ENCODE measurements around the gene FZD4. TPM values are rescaled to one million over a fixed set of nuclear protein-coding genes. Genes with fewer than 3 reads are reported as not detected.
"Not testable (repeated sequence)": the region's sequence is repeated elsewhere in the genome, so short reads cannot be mapped to it uniquely, and the experiment has no call there.

Gene FZD4
- total RNA-seq, 2 donors from 2014 or later, result 0.31 to 0.56 TPM

DNA sequence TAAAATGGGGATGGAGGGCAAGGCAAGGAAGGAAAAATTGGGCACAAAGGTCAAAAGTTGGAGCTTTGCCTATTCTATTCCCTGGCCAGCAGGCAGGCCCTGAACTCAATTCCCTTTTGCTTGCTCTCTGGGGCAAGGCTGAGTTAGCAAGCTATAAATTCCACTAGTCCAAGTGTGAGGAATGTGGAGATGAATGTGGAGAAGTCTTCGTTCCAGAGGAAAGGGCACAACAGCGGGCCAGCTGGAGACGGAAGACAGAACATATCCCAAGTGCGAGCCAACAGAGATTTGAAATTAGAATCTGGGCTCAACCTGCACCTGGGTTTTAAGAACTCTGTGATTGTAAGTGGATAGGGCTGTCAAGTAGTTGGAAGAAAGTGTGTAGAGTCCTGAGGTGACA, 29.5 kb upstream of the FZD4 start:
- no peaks in the 10 kb centered on the region for H3K27me3 Mint-ChIP-seq (ENCODE audit: low read depth)
- H3K4me1 Mint-ChIP-seq (ENCODE audit: low read depth), result no peaks in the 10 kb centered on the region
- no peaks in the 10 kb centered on the region for H3K36me3 Mint-ChIP-seq (ENCODE audit: insufficient read depth in 2 of 2)
- no peak overlapping the region for H3K27ac Mint-ChIP-seq
- H3K9me3 Mint-ChIP-seq, result no peaks in the 10 kb centered on the region
- DNase-seq, result no peak
- no peak for ATAC-seq (replicated peaks in 1 of 2)
- no peak overlapping the region for H3K4me3 Mint-ChIP-seq

DNA sequence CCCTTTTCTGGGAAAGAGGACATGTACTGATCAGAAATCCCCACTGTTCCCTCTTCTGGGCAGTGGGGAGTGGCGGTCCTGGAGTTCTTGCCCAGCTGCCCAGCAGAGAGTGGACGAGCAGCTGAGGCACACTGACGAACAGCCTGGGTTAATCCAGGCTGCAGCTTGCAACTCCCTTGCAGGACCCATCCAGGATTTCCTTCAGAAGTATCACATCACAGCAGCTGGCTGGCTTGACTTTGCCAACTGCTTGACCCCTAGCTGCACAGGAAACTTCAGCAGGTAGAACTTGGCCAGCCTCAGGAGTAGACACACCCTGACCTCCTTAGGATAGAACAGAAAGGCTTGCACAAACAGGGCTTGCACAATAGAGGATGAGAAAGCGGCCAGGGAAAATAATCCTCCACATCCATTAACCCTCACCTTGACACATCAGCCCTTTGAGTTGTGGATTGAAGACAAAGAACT, 27.9 kb upstream of the FZD4 start:
- H3K27me3 Mint-ChIP-seq (ENCODE audit: low read depth), result no peaks in the 10 kb centered on the region
- no peak for ATAC-seq (replicated peaks in 1 of 2)

GRCh38 chr11:86981777-86982540, 26.8 kb upstream of the FZD4 start:
- DNase-seq, result no peak
- H3K4me3 Mint-ChIP-seq, result no peak overlapping the region
- H3K4me1 Mint-ChIP-seq (ENCODE audit: low read depth), result no peaks in the 10 kb centered on the region
- H3K27ac Mint-ChIP-seq, result no peak overlapping the region
- no peaks in the 10 kb centered on the region for H3K27me3 Mint-ChIP-seq (ENCODE audit: low read depth)
- H3K9me3 Mint-ChIP-seq, result no peaks in the 10 kb centered on the region
- no peak for ATAC-seq (replicated peaks in 1 of 2)
- H3K36me3 Mint-ChIP-seq (ENCODE audit: insufficient read depth in 2 of 2), result no peaks in the 10 kb centered on the region

More for the DNA sequence above, 27.9 kb upstream of the FZD4 start:
- Mint-ChIP-seq H3K27ac (no peak overlapping the region), H3K4me1 (ENCODE audit: low read depth) (no peaks in the 10 kb centered on the region), H3K9me3 (no peaks in the 10 kb centered on the region), H3K4me3 (no peak overlapping the region), H3K36me3 (ENCODE audit: insufficient read depth in 2 of 2) (no peaks in the 10 kb centered on the region)
- no peak for DNase-seq

GRCh38 chr11:86980086-86980796, 25.0 kb upstream of the FZD4 start:
- DNase-seq, result no peak
- ATAC-seq (replicated peaks in 1 of 2), result no peak
- Mint-ChIP-seq H3K4me3 (no peak overlapping the region), H3K27ac (no peak overlapping the region), H3K36me3 (ENCODE audit: insufficient read depth in 2 of 2) (no peaks in the 10 kb centered on the region), H3K9me3 (no peaks in the 10 kb centered on the region), H3K27me3 (ENCODE audit: low read depth) (no peaks in the 10 kb centered on the region), H3K4me1 (ENCODE audit: low read depth) (no peaks in the 10 kb centered on the region)

DNA sequence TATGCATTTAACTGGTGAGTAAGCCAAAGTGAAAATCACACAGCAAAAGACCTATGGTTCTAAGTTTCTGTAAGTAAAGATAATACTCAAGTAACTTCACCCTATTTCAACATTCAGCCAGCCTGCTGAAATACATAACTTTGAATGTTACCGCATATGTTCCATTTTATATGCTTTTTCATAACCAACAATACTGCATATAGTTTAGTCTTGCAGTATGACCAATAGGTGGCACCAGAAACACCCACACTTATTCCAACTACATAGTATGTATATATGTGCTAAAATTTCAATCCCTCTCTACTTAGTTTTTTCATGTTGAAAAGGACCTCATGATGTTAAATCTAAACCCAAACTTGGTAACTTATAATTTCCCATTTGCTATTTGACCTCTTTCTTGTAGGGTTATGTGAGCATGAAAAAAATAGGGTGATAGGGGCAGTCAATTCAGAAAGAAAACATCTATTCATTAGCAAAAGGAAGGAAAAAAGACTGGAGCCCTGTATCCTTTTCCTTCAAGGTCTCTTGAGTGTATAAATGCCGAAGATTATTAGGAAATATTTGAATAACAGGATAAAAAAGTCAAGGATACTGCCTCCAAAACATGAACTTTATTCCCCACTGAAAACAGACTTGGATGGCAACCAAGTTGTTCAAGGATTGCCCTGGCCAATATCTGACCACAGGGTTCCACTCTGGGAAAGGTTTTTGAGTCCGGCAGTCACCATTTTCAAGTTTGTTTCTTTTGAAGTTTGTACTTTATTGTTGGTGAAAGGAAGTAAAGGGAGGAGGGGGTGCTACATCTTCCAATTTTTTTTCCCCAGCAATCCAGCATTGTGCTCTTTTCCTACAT, 23.8 kb upstream of the FZD4 start:
- peak; percentile 70 to 75 for ATAC-seq (replicated peaks in 1 of 2)
- H3K4me1 Mint-ChIP-seq (ENCODE audit: low read depth), result no peaks in the 10 kb centered on the region
- H3K27ac Mint-ChIP-seq, result no peak overlapping the region

GRCh38 chr11:86978247-86978646, 23.1 kb upstream of the FZD4 start:
- Mint-ChIP-seq H3K4me3 (no peak overlapping the region), H3K36me3 (ENCODE audit: insufficient read depth in 2 of 2) (peaks cover 0 to 5% of the 10 kb centered on the region in 2 donors), H3K27ac (no peak overlapping the region), H3K9me3 (peaks cover 0 to 4% of the 10 kb centered on the region in 2 donors), H3K27me3 (ENCODE audit: low read depth) (no peaks in the 10 kb centered on the region), H3K4me1 (ENCODE audit: low read depth) (no peaks in the 10 kb centered on the region)
- ATAC-seq (replicated peaks in 1 of 2), result no peak
- DNase-seq, result no peak

More for the DNA sequence above, 23.8 kb upstream of the FZD4 start:
- DNase-seq, result peak in 1 of 2 donors; percentile 4
- Mint-ChIP-seq H3K4me3 (no peak overlapping the region), H3K9me3 (no peaks in the 10 kb centered on the region), H3K36me3 (ENCODE audit: insufficient read depth in 2 of 2) (no peaks in the 10 kb centered on the region), H3K27me3 (ENCODE audit: low read depth) (no peaks in the 10 kb centered on the region)

- Mint-ChIP-seq H3K9me3 (peaks cover 4 to 9% of the 10 kb centered on the region in 2 donors), H3K4me3 (no peak overlapping the region), H3K36me3 (ENCODE audit: insufficient read depth in 2 of 2) (peaks cover 2 to 9% of the 10 kb centered on the region in 2 donors), H3K27ac (no peak overlapping the region), H3K27me3 (ENCODE audit: low read depth) (no peaks in the 10 kb centered on the region), H3K4me1 (ENCODE audit: low read depth) (no peaks in the 10 kb centered on the region)
- ATAC-seq (replicated peaks in 1 of 2) (no peak), DNase-seq (no peak)
Observed at GRCh38 chr11:86977441-86978050, 22.4 kb upstream of the FZD4 start.

DNA sequence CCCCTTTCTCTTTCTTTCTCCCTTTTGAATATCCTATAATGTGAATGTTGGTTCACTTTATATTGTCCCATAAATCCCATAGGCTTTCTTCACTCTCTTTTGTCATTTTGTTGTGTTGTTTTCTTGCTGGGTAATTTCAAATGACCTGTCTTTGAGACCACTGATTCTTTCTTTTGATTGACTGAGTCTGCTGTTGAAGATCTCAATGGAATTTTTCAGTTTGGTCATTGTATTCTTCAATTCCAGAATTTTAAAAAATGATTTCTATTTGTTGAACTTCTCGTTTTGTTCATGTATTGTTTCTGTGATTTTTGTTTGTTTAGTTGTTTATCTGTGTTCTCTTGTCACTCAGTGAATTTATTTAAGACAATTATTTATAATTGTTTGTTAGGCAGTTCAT, 17.5 kb upstream of the FZD4 start:
- Mint-ChIP-seq H3K36me3 (ENCODE audit: insufficient read depth in 2 of 2) (peaks cover 2 to 10% of the 10 kb centered on the region in 2 donors), H3K27me3 (ENCODE audit: low read depth) (no peaks in the 10 kb centered on the region), H3K4me1 (ENCODE audit: low read depth) (no peaks in the 10 kb centered on the region), H3K27ac (no peak overlapping the region), H3K4me3 (no peak overlapping the region), H3K9me3 (peaks cover 4 to 9% of the 10 kb centered on the region in 2 donors)
- no peak for DNase-seq
- no peak for ATAC-seq (replicated peaks in 1 of 2)

GRCh38 chr11:86969258-86969657, 14.1 kb upstream of the FZD4 start:
- Mint-ChIP-seq H3K4me3 (no peak overlapping the region), H3K36me3 (ENCODE audit: insufficient read depth in 2 of 2) (peaks cover 2 to 10% of the 10 kb centered on the region in 2 donors), H3K27me3 (ENCODE audit: low read depth) (peaks cover 15% of the 10 kb centered on the region)

GRCh38 chr11:86967601-86968000, 12.4 kb upstream of the FZD4 start:
- not testable (repeated sequence) for H3K9me3 Mint-ChIP-seq; H3K4me3 Mint-ChIP-seq; DNase-seq; H3K4me1 Mint-ChIP-seq (ENCODE audit: low read depth); H3K36me3 Mint-ChIP-seq (ENCODE audit: insufficient read depth in 2 of 2); ATAC-seq (replicated peaks in 1 of 2); H3K27ac Mint-ChIP-seq
- peaks cover 30% of the 10 kb centered on the region for H3K27me3 Mint-ChIP-seq (ENCODE audit: low read depth)

More at GRCh38 chr11:86969258-86969657, 14.1 kb upstream of the FZD4 start:
- no peak for DNase-seq
- Mint-ChIP-seq H3K27ac (no peak overlapping the region), H3K4me1 (ENCODE audit: low read depth) (no peaks in the 10 kb centered on the region), H3K9me3 (peaks cover 5 to 9% of the 10 kb centered on the region in 2 donors)
- no peak for ATAC-seq (replicated peaks in 1 of 2)

- no peak for DNase-seq
- H3K36me3 Mint-ChIP-seq (ENCODE audit: insufficient read depth in 2 of 2), result peaks cover 0 to 2% of the 10 kb centered on the region in 2 donors
- no peak for ATAC-seq (replicated peaks in 1 of 2)
- H3K27me3 Mint-ChIP-seq (ENCODE audit: low read depth), result peaks cover 71% of the 10 kb centered on the region
- peaks cover 21% of the 10 kb centered on the region for H3K4me1 Mint-ChIP-seq (ENCODE audit: low read depth)
- H3K4me3 Mint-ChIP-seq, result no peak overlapping the region
- no peak overlapping the region for H3K27ac Mint-ChIP-seq
- H3K9me3 Mint-ChIP-seq, result no peaks in the 10 kb centered on the region
Observed at GRCh38 chr11:86957976-86958646, 2.9 kb upstream of the FZD4 start.

- H3K27ac Mint-ChIP-seq, result no peak overlapping the region
- H3K4me3 Mint-ChIP-seq, result peak overlapping the region in 1 of 2 donors; percentile 93
- peaks cover 74% of the 10 kb centered on the region for H3K27me3 Mint-ChIP-seq (ENCODE audit: low read depth)
- DNase-seq, result no peak
- peaks cover 0 to 2% of the 10 kb centered on the region in 2 donors for H3K36me3 Mint-ChIP-seq (ENCODE audit: insufficient read depth in 2 of 2)
- ATAC-seq (replicated peaks in 1 of 2), result no peak
- no peaks in the 10 kb centered on the region for H3K9me3 Mint-ChIP-seq
- peaks cover 21% of the 10 kb centered on the region for H3K4me1 Mint-ChIP-seq (ENCODE audit: low read depth)
Observed at GRCh38 chr11:86956905-86957195, 1.7 kb upstream of the FZD4 start.
